GM21381 (cell line): ENCODE results near the gene CUTA.

ENCODE experiments used
- ATAC-seq: cut with Tn5 transposase; IDR thresholded peaks from one replicate; pipeline ENCODE4 v1.9.1; 2021; ENCODE audit warnings: mild to moderate bottlenecking, moderate library complexity; ENCODE audit not compliant: unreplicated experiment

The CUTA gene

DNA sequence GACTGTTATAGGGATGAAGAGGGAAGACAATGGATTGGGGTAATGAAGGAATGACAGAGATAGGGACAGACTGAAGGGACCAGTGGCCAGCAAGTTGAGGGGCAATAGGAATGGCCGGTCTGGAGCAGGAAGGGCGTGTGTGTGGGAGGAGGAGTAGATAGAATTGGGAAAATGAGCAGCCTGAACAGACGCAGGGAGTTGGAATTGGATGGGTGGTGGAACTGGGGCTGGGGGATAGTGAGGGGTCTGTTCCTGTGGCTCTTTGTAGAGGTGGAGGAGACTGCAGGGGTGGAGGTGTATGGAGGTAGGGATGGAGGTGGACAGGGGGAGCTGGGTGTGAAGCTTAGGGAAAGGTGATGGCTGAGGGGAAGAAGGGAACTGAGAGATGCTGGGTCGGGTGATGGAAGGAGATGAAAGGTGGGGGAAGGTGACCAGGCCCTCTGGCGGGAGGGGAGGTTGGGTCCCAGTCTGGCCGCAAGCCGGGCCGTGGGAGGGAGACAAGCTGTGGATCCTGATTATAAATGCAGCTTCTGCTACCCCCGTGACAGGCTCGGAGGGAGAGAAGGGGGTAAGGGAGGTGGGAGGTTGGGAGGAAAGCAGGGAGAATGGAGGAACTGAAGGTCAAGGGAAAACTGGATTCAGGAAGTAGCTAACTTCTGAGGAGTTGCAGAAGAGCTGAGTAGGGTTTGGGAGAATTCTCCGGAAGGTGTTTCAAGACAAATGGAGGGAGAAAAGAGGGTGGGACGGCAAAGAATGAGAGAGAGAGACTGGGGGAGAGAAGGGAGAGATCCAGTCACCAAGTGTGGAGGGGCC is 7.2 kb upstream of the CUTA start:
- no peak for ATAC-seq

- no peak for ATAC-seq
These were observed 5.9 kb upstream of the CUTA start for GRCh38 chr6:33423777-33424176.

DNA sequence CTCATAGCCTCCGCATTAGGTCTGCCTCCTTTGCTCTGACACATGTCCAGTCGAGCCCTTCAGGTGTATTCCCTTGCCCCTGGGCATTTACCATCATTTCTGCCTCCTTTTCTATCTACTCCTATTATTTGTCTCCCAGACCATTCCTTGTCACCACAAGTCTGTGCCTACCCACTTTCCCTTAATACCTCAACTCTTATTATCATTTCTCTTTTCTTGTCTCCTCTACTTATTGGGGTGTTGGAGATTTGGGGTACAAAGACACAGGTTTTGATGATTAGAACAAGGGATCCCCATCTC is 3.4 kb upstream of the CUTA start:
- ATAC-seq, result no peak

DNA sequence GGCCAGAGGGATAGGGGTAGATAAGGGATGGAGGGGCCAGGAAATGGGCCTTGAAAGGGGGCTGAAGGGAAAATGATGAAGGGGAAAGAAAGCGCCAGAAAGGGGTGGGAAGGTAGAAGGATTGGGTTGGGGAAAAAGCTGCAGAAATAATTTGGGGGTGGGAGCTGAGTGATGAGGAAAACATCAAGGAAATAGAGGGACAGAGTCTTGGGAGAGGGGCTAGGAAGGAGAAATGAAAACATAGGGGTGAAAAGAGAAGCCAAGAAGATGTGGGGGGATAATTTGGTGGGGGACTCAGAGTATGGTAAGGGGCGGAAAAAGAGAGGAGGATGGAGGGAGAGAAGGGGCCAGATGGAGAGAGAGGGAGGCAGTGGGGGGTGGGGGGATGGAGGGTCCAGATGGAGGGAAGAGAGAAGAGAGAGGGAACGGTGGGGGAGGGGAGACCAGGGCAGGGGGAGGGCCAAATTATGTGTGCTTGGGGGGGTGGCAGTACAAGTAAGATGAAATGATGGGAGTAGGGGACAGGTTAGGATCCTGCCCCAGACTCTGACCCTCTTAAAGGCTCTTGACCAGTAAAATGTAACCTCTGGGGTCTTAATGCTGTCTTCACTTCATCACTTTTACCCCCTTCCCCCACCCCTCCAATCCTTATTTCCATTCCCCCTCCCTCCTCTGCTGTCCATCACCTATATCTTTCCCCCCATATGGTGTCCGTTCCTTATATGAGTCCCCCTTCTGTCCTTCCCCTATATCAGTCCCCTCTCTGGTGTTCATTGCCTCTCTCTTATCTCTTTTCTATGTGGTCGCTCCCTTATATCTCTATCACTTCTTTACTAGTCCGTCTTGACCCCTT is 2.8 kb upstream of the CUTA start:
- ATAC-seq, result no peak

GRCh38 chr6:33419580-33420490 is 1.9 kb upstream of the CUTA start, which contains the start of gene SYNGAP1:
Gene SYNGAP1 (plus strand): TSS chr6:33420065. CDS start chr6:33420265, 200 bp downstream.
- no peak for ATAC-seq

DNA sequence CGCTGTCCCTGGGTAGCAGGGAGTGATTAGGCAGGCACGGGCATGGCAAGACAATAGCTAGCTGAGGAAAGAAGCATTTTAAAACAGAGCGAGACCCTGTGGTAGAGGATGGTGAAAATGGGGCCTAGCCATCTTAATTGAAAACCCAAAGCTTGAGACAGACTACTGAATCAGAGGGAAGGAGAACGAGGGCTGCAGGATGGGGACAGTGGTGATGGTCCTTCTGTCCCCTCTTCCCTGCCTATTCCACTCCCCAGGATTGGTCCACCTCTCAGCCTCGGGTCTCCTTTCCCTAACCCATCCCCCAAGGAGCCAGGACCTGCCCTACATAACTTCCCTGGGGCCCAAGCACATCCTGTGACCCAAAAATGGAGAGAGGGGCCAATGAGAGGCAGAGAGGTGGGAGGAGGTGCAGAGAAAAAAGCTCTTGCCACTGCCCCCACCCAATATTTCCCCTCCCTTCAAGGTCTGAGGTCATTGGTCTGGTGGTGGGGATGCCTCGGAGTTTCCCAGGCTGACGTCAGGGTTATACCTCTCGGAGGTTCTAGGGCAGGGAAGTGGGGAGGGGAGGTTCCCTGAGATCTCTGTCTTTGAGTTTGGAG is 884 bp upstream of the CUTA start:
- ATAC-seq, result no peak

DNA sequence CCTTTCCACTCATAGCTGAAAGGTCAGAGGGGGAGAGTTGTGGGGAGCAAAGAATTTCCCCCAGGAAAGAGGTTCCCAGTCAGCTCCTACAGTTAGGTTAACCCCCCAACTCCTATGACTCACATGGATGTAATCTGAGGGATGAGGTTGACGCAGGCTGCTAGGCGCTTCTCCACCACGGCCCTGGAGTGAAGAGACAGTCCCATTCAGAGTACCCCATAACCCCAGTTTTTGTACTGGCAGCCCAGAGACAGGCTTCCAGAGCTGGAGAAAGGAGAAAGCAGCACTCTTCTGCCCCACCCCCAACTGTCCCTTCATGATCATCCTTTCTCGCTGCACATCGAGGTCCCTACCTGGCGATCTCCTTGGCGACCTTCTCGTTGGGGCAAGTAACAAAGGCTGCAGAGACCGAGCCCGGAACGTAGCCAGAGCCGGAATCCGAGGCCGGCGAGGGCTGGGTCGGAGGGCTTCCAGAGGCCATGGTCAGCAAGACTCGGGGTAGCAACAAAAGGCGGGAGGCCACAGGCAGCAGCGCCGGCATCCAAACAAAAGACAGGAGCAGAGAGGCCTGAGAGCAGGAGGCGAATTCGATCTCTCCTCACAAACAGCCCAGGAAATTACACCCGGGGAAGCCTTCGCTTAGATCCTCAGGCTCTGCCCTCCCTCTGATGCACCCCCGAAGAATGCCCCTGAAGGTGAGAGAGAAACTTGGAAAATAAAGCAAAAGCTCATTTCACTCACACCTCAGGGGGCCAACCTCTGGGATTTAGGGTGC is 592 bp downstream of the CUTA start:
- no peak for ATAC-seq

- ATAC-seq, result no peak
These were observed 1.4 kb downstream of the CUTA start for GRCh38 chr6:33416386-33417127.

DNA sequence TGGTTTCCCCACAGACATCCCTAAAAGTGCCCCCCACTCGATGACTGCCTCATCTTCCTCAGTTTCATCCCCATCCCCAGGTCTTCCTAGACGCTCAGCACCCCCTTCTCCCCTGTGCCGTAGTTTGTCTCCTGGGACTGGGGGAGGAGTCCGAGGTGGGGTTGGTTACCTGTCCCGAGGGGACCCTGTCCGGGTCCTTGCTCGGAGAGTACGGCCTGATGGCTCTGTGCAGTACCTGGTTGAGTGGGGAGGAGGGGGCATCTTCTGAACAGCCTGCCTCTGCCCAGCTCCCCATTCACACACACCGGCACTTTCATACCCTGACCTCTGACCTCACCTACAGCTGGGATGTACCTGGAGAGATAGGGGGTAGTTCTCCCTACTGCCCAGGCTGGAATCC is 2.1 kb downstream of the CUTA start:
- ATAC-seq, result no peak

GRCh38 chr6:33414592-33415271 is 3.2 kb downstream of the CUTA start:
- ATAC-seq, result no peak

GRCh38 chr6:33413241-33414120 is 4.4 kb downstream of the CUTA start:
- ATAC-seq, result no peak

DNA sequence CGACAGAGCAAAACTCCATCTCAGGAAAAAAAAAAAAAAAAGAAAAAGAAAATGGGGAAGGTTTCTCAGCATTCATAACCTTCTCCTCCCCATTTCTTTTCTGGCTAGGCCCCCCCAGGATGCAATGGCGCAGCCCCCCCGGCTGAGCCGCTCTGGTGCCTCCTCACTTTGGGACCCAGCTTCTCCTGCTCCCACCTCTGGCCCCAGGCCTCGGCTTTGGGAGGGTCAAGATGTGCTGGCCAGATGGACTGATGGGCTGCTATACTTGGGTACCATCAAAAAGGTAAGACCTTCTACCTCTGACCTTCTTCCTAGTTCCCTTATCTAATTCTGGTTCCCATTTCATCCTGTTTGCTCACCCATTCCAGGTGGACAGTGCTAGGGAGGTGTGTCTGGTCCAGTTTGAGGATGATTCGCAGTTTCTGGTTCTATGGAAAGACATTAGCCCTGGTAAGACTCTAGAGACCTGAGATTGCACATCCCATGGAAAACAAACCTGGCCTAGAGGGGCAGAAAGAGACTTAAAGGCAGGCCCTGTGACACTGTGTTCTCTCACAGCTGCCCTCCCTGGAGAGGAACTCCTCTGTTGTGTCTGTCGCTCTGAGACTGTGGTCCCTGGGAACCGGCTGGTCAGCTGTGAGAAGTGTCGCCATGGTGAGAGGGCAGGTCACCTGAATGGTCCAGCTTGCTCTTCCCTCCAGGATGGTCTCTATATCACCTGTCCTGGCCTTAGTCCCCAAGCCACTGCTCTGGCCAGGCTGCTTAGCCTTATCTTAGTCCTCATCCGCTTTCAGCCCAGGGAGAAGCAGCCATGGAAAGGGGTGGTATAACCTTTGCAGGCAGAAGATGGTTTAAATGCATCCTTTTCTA is 5.5 kb downstream of the CUTA start:
- no peak for ATAC-seq

GRCh38 chr6:33411632-33412005 is 6.3 kb downstream of the CUTA start:
- no peak for ATAC-seq

DNA sequence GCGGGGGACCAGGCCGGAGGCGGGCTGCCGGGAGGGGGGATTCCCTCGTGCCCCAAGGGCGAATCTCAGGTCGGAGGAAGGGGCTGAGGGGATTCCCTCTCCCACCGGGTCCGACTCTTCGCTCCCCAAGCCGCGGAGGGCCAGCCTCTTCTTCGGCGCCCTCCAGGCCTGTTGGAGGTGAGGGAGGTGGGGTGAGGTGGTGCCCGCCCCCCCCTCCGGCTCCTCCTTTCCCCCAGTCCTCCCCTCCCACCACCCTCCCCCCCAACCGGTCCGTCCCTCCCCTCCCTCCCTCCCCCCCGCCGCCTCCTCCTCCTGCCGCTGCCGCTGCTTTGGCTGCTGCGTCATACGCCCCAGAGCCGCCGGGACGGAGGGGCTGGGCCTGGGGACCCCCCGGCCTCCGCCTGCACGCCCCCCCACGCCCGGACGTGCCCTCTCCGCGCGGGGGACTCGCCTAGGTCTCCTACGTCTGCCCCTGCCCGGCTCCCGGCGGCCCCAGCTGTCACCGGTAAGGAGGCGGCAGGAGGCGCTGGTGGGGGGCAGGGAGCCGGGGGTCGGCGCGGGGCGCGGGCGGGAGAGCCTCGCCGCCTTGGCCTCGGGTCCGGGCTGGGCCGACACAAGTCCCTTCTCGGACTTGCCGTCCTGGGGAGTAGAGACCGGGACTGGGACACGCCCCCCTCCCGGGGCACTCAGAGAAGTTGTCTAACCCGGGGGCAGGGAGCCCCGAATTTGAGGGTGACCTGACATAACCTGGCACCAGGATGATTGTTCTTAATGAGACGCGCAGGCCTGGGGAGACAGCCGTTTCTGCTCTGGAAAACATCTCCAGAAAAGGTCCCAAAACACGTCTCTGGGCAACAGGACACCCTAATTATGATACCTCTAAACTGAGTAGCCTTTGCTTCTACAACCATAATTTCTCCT is 6.9 kb downstream of the CUTA start, which contains the start of gene PHF1:
Gene PHF1, plus strand, starts transcription at position 304 of the 921 bp plus-strand sequence. CDS start 1,250 bp downstream, outside the sequence.
- ATAC-seq, result no peak

DNA sequence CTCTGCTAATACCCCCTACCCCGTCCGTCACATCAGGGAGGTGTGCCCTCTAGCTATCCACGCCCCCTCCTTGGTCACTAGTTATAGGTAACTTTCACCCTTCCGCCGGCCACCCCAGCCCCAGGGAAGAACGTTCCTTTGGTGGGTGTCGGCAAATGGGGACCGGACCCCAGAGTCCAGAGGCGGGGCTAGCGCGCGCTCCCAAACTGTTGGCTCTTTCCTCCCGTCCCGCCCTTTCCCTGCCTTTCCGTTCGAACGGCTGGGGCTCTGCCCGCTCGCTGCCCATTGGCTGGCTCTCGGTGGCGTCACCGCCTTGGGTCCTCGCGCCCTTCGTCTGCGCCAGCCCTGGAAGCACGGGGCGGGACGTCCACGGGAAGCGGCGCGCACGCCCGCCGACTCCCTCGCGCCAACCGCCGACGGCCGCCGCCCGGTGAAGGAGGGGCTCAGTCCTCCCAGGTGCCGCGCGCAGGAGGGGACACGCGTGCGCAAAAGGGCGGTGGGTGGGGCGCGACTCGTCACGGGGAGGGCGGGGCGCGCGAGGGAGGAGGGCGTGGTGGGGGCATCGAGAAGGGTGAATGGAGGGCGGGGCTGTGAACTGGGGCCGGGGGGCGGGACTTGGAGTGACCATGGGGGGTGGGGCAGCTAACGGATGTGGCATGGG is 7.7 kb downstream of the CUTA start:
- ATAC-seq, result peak; percentile 80
